CD4-positive, alpha-beta T cell treated with Interleukin-15 for 1 hour (primary cell): ENCODE measurements around the gene TCERG1L.

Source experiments
- DNase-seq: peaks from one replicate; pipeline ENCODE4 v3.0.0-alpha.2; 2020

The TCERG1L gene

GRCh38 chr10:131269776-131270460, 41.6 kb downstream of the TCERG1L start:
- DNase-seq, result no peak

GRCh38 chr10:131267814-131268095, 43.8 kb downstream of the TCERG1L start:
- no peak for DNase-seq

GRCh38 chr10:131266936-131267813, 44.3 kb downstream of the TCERG1L start:
- DNase-seq, result no peak

- no peak for DNase-seq
These were observed 47.3 kb downstream of the TCERG1L start for GRCh38 chr10:131264110-131264788.

- no peak for DNase-seq
These were observed 49.5 kb downstream of the TCERG1L start for GRCh38 chr10:131261890-131262475.

GRCh38 chr10:131260452-131261211, 50.9 kb downstream of the TCERG1L start:
- no peak for DNase-seq

GRCh38 chr10:131260031-131260430, 51.5 kb downstream of the TCERG1L start:
- DNase-seq, result no peak

- no peak for DNase-seq
These were observed 52.0 kb downstream of the TCERG1L start for GRCh38 chr10:131259535-131259934.

GRCh38 chr10:131258256-131258655, 53.3 kb downstream of the TCERG1L start:
- no peak for DNase-seq

- no peak for DNase-seq
These were observed 54.5 kb downstream of the TCERG1L start for GRCh38 chr10:131257027-131257426.

- no peak for DNase-seq
These were observed 56.7 kb downstream of the TCERG1L start for GRCh38 chr10:131254859-131255252.

GRCh38 chr10:131253931-131254858, 57.3 kb downstream of the TCERG1L start:
- DNase-seq, result no peak

GRCh38 chr10:131252567-131253276, 58.8 kb downstream of the TCERG1L start:
- DNase-seq, result no peak

- DNase-seq, result no peak
These were observed 60.4 kb downstream of the TCERG1L start for GRCh38 chr10:131251146-131251541.

- DNase-seq, result no peak
These were observed 60.9 kb downstream of the TCERG1L start for GRCh38 chr10:131250454-131251145.

- DNase-seq, result no peak
These were observed 61.6 kb downstream of the TCERG1L start for GRCh38 chr10:131249955-131250344.

- no peak for DNase-seq
These were observed 62.1 kb downstream of the TCERG1L start for GRCh38 chr10:131249238-131249954.

GRCh38 chr10:131248376-131249165, 63.0 kb downstream of the TCERG1L start:
- DNase-seq, result no peak

GRCh38 chr10:131247873-131248272, 63.6 kb downstream of the TCERG1L start:
- DNase-seq, result no peak
